ENCODE measurements around the gene DRD2. TPM values are rescaled to one million over a fixed set of nuclear protein-coding genes. Genes with fewer than 3 reads are reported as not detected.

DRD2 gene
- total and polyA plus RNA-seq, 2 of the 13 experiments (the other 11 are each of a cell fraction or from before 2014, with no cell fraction given) = not detected

DNA sequence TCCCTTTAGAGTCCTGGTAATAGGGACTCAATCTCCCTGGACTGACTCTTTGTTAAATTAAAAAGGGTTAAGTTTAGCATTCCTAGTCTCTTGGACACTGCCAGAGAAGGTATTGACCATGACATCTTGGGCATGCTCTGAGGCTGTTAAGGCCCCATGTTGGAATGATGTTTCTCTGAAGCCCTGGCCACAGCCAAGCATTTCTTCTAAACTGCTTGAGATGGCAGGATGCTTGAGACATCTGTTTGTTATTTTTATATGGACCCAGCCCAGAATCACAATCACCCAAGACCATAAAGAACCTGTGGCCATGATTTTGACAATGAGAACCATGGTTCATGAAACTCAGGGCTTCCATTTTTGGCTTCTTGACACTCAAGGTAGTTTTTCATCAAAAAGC, 93.1 kb downstream of the DRD2 start:
- CTCF ChIA-PET (ENCODE audit: low intra/inter-chr PET ratio, low total read pairs) = no interaction called here
- FAIRE-seq = no peak
- BruUV-seq (replicated peaks) = no TSS peak

More for the DNA sequence above, 93.1 kb downstream of the DRD2 start:
- no peaks in the 10 kb centered on the region for H4K20me1 ChIP-seq (ENCODE audit: insufficient read depth, low read length)
- no peaks in the 10 kb centered on the region for H3K79me2 ChIP-seq (ENCODE audit: insufficient read depth, low read length)
- TF ChIP-seq ZNF75D (CRISPR knock-in tag; IDR thresholded peaks at IDR 0.05; ENCODE audit: borderline replicate concordance) (no peak), ZFP82 (CRISPR knock-in tag; IDR thresholded peaks at IDR 0.05; ENCODE audit: borderline replicate concordance) (no peak), SAFB2 (CRISPR knock-in tag; IDR thresholded peaks at IDR 0.05; ENCODE audit: borderline replicate concordance, low read depth) (no peak), HDAC6 (IDR thresholded peaks at IDR 0.05; ENCODE audit: low read depth, low read length) (no peak), ZNF747 (CRISPR knock-in tag; IDR thresholded peaks at IDR 0.05; ENCODE audit: borderline replicate concordance) (no peak), DMAP1 (CRISPR knock-in tag; IDR thresholded peaks at IDR 0.05) (no peak)
- TF ChIP-seq, protein P1, sequence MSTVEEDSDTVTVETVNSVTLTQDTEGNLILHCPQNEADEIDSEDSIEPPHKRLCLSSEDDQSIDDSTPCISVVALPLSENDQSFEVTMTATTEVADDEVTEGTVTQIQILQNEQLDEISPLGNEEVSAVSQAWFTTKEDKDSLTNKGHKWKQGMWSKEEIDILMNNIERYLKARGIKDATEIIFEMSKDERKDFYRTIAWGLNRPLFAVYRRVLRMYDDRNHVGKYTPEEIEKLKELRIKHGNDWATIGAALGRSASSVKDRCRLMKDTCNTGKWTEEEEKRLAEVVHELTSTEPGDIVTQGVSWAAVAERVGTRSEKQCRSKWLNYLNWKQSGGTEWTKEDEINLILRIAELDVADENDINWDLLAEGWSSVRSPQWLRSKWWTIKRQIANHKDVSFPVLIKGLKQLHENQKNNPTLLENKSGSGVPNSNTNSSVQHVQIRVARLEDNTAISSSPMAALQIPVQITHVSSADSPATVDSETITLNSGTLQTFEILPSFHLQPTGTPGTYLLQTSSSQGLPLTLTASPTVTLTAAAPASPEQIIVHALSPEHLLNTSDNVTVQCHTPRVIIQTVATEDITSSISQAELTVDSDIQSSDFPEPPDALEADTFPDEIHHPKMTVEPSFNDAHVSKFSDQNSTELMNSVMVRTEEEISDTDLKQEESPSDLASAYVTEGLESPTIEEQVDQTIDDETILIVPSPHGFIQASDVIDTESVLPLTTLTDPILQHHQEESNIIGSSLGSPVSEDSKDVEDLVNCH (CRISPR knock-in tag; IDR thresholded peaks at IDR 0.05) = no peak
- TF ChIP-seq, protein P2, sequence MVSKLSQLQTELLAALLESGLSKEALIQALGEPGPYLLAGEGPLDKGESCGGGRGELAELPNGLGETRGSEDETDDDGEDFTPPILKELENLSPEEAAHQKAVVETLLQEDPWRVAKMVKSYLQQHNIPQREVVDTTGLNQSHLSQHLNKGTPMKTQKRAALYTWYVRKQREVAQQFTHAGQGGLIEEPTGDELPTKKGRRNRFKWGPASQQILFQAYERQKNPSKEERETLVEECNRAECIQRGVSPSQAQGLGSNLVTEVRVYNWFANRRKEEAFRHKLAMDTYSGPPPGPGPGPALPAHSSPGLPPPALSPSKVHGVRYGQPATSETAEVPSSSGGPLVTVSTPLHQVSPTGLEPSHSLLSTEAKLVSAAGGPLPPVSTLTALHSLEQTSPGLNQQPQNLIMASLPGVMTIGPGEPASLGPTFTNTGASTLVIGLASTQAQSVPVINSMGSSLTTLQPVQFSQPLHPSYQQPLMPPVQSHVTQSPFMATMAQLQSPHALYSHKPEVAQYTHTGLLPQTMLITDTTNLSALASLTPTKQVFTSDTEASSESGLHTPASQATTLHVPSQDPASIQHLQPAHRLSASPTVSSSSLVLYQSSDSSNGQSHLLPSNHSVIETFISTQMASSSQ (IDR thresholded peaks at IDR 0.05; ENCODE audit: low read depth) = no peak
- TF ChIP-seq, protein P2 (CRISPR knock-in tag; IDR thresholded peaks at IDR 0.05; ENCODE audit: borderline replicate concordance) = no peak
- H3K4me2 ChIP-seq (ENCODE audit: low read depth, low read length) = no peak overlapping the region
- no peak overlapping the region for H3K9ac ChIP-seq (ENCODE audit: insufficient read depth, low read depth, low read length)
- H3K36me3 ChIP-seq (replicated peaks in 1 of 2; ENCODE audit: control insufficient read depth in 1 of 2, insufficient read depth in 2 of 2, low read length in 2 of 2) = no peaks in the 10 kb centered on the region
- no peaks in the 10 kb centered on the region for H3K4me1 ChIP-seq (ENCODE audit: insufficient read depth, low read length)
- no peak for DNase-seq (ENCODE audit: low spot score)
- no peak overlapping the region for H2AFZ ChIP-seq (ENCODE audit: low read length)
- no peak for ATAC-seq
- intact Hi-C loops (cut with micrococcal nuclease; ENCODE audit: unreplicated experiment) = no loop called here
- H3K27me3 ChIP-seq (ENCODE audit: control insufficient read depth in 1 of 2, insufficient read depth in 2 of 2, low read length in 2 of 2) = no peaks in the 10 kb centered on the region
- no peak overlapping the region for H3K4me3 ChIP-seq (replicated peaks in 1 of 3; ENCODE audit: insufficient read depth in 1 of 3, low read depth in 2 of 3, low read length in 3 of 3)
- in situ Hi-C loops (cut with HindIII; ENCODE audit: extremely low pct_ligation_motif_present, low pct_unique_long_range_greater_than_20kb) = no loop called here
- no peaks in the 10 kb centered on the region for H3K9me3 ChIP-seq (ENCODE audit: low read length)
- POLR2A ChIA-PET = no interaction called here
- no peak overlapping the region for H3K27ac ChIP-seq (ENCODE audit: extremely low read length, insufficient read depth, low read length)
